Measurements from ENCODE around the gene RAB4B.
A peak's percentile ranks its signal among the peaks of the same experiment; 100 is the strongest.
"Not testable (repeated sequence)": the region's sequence is repeated elsewhere in the genome, so short reads cannot be mapped to it uniquely, and the experiment has no call there.

Gene RAB4B

DNA sequence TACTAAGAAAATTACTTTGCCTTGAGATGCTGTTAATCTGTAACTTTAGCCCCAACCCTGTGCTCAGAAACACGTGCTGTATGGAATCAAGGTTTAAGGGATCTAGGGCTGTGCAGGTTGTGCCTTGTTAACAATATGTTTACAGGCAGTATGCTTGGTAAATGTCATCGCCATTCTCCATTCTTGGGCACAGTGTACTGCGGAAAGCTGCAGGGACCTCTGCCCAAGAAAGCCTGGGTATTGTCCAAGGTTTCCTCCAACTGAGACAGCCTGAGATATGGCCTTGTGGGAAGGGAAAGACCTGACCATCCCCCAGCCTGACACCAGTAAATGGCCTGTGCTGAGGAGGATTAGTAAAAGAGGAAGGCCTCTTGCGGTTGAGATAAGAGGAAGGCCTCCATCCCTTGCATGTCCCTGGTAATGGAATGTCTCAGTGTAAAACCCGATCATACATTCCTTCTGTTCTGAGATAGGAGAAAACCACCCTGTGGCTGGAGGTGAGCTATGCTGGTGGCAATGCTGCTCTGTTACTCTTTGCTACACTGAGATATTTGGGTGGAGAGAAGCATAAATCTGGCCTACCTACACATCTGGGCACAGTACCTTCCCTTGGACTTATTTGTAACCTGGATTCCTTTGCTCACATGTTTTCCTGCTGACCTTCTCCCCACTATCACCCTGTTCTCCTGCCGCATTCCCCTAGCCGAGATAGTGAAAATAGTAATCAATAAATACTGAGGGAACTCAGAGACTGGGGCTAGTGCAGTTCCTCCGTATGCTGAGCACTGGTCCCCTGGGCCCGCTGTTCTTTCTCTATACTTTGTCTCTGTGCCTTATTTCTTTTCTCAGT is 44.9 kb downstream of the RAB4B start:
- peak; percentile 94 for DNase-seq (ENCODE audit: low read depth)

DNA sequence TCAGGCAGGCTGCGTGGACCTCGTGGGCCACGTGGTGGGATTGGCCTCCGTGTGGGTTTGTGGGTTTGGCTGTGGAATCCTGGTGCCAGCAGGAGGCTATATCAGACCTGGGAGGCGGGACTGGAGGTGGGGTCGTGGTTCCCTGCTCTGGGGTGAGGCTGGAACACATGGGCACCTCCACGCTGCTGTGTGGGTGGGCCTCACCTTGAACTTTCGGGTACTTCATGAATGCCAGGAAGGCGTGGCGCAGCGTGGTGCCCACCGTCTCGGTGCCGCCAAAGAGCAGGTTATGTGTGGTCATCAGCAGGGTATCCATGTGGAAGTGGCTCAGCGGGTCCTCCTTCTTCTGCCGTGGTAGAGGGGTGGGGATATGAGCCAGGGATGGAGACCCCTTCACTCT is 46.9 kb downstream of the RAB4B start:
- not testable (repeated sequence) for DNase-seq (ENCODE audit: low read depth)

DNA sequence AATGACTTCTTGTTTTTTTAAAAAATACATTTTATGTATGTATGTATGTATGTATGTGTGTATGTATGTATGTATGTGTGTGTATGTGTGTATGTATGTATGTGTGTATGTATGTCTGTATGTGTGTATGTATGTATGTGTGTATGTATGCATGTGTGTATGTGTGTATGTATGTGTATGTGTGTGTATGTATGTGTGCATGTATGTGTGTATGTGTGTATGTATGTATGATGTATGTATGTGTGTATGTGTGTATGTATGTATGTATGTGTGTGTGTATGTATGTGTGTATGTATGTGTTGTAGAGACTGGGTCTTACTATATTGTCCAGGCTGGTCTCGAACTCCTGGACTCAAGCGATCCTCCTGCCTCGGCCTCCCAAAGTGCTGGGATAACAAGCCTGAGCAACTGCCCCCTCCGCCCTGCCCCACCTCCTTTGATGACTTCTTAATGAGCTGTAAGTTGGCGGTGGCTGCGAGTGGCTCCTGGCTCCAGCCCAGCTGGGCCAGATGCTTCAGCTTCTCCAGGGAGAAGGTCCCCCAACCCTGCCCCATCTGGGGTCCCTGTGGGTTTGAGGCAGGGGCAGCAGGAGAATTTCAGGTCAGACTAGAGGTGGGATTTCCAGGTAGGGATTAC is 47.5 kb downstream of the RAB4B start:
- not testable (repeated sequence) for DNase-seq (ENCODE audit: low read depth)

DNA sequence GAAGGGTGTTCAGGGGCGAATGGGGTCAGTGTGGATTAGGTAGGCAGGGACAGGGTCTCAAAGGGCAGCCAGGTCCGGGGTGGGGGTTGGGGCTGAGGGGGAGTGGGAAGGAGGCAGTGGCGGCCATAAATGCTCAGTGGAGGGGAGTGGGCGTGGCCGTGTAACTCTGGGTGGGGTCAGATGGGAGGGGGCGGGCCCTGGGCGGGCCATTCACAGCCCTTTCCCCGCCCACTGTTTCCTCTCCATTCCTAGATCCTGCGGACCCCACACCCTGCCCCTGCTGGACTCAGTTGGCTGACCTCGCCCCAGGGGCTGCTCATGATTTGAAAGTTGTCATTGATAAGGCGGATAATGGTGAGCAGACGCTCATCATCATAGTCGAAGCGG is 48.3 kb downstream of the RAB4B start:
- not testable (repeated sequence) for DNase-seq (ENCODE audit: low read depth)

DNA sequence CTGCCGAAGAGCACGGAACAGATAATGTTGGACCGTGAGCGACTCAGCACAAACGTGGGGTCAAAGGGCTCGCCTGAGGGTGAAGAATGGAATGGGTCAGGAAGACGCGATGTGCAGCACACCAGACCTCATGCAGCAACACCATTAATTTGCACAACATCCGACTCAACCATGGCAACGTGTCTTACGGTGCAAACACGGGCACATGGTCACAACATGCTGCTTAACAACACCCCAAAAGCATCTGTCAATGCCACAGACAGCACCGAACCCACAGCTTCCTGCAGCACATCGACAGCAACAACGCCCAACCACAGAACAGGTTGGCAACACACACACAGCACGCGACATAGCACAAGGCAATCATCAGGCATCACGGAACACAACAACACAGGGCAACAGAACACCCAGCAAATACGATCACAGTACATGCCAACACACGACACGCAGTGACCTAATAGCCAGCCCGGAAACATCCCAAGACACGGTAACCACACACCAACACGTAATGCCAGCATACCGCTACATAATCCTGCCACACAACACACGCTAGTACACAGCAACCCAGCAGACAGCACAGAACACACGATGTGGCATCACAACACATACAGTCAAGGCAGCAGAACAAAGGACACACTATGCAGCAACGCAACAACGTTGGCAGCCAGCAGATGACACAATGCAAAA is 48.8 kb downstream of the RAB4B start:
- DNase-seq (ENCODE audit: low read depth) = peak; percentile 35

DNA sequence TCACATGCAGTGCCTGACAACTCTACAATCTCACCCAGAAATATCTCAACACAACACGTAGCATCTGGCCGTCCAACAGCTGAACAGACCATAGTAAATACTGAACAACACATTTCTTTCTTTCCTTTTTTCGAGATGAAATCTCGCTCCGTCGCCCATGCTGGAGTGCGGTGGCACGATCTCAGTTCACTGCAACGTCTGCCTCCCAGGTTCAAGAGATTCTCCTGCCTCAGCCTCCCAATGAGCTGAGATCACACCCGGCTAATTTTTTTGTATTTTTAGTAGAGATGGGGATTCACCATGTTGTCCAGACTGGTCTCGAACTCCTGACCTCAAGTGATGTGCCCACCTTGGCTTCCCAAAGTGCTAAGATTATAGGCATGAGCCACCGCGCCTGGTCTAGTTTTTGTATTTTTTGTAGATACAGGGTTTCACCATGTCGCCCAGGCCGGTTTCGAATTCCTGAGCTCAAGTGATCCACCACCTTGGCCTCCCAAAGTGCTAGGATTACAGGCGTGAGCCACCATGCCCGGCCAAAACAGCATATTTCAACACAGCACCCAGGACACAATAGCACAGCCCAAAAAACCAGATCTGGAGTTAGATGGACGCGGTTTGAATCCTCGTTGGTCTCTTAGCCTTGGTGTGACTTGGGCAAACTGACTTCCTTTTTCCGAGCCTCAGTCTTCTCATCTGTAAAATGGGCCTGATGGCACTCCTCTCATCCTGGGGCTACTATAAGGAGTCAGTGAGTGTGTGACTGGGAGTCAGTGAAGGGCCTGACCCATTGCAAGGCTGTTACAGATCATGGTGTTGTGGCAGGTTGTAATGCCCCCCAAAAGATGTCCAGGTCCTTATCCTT is 49.6 kb downstream of the RAB4B start:
- DNase-seq (ENCODE audit: low read depth) = no peak

DNA sequence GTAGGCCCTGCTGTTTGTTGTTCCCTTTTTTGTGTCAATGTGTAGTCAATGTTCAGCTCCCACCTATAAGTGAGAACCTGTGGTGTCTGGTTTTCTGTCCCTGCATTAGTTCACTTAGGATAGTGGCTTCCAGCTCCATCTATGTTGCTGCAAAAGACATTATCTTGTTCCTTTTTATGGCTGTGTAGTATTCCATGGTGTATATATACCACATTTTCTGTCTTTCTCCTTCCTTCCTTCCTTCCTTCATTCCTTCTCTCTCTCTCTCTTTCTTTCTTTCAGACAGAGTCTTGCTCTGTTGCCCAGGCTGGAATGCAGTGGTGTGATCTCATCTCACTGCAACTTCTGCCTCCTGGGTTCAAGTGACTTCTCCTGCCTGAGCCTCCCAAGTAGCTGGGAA is 51.2 kb downstream of the RAB4B start:
- no peak for DNase-seq (ENCODE audit: low read depth)

DNA sequence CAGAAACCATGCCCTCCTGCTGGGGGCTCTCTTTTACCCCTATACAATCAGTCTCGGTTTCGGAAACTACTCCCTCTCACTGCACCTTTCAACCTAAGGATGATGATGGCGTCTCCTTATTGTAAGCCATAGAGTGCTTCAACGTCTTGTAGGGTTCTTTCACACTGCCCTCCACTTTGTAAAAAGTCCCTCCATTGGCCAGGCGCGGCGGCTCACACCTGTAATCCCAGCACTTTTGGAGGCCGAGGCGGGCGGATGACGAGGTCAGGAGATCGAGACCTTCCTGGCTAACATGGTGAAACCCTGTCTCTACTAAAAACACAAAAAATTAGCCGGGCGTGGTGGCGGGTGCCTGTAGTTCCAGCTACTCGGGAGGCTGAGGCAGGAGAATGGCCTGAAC is 52.7 kb downstream of the RAB4B start:
- not testable (repeated sequence) for DNase-seq (ENCODE audit: low read depth)

DNA sequence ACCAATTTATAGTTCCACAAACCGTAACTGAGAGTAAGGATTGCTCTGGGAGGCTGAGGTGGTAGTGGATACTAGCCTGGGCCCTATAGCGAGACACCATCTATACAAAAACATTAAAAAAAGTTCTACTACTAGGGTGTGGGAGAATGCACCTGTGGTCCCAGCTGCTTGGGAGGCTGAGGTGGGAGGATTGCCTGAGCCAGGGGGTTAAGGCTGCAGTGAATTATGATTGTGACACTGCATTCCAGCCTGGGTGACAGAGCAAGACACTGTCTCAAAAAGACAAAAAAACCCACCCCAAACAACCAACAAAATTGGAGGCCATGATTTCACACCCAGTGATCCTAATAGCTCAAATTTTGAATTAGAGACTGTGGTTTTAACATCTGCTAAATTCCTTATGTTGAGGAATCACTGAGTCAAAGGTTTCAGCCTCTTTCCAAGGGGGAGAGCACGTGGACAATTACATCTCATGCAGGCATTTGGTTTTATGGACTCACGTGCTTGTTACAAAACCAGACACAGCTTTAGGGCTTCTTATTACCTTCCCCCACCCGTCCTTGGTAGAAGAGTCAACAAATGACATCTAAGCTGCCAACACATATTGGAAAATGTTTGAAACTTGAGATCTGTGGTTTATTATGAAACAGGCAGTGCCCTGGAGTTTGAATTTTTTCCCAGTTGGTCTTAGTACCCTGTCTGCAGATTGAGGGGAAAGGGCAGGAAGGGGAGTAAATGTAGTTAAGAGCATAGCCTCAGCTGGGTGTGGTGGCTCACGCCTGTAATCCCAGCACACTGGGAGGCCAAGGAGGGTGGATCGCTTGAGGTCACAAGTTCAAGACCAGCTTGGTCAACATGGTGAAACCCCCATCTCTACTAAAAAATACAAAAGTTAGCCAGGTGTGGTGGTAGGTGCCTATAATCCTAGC is 53.7 kb downstream of the RAB4B start:
- DNase-seq (ENCODE audit: low read depth) = peak; percentile 99

DNA sequence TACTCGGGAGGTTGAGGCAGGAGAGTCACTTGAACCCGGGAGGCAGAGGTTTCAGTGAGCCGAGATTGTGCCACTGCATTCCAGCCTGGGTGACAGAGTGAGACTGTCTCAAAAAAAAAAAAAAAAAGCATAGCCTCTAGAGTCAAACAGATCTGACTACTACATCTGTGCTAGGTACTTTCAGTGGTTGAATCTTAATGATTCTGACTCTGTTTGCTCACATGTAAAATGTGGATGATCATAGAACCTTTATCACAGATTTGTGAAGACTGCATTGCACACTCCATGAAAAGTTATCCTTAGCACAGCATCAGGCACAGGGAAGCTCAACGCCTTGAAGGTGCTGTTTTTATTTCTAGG is 54.4 kb downstream of the RAB4B start:
- not testable (repeated sequence) for DNase-seq (ENCODE audit: low read depth)

DNA sequence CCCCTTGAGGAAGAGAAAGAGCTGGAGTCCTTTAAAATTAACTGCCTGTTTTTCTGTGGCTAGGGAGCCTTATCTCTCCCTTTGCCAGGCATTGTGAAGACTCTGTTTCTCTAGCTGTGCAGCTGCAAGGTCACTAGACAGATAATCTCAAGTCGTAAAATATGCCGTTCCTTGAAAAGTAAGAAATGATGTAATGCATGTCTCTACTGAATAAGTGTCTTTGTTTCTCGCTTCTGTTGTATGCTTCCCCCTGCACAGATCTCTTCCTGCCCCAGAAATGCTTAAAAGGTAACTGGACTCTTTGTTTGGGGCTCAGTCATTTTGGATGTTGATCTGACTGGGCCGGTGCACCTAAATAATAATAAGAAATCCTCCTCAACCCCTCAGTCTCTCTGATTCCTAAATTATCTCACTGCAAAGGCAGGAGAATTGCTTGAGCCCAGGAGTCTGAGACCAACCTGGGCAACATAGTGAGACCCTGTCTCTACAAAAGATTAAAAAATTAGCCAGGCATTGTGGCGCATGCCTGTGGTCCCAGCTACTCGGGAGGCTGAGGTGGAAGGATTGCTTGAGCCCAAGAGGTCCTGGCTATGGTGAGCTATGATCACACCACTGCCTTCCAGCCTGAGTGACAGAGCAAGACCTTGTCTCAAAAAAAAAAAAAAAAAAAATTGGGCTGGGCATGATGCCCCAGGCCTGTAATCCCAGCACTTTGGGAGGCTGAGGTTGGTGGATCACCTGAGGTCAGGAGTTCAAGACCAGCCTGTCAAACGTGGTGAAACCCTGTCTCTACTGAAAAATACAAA is 55.9 kb downstream of the RAB4B start:
- DNase-seq (ENCODE audit: low read depth) = peak; percentile 47

DNA sequence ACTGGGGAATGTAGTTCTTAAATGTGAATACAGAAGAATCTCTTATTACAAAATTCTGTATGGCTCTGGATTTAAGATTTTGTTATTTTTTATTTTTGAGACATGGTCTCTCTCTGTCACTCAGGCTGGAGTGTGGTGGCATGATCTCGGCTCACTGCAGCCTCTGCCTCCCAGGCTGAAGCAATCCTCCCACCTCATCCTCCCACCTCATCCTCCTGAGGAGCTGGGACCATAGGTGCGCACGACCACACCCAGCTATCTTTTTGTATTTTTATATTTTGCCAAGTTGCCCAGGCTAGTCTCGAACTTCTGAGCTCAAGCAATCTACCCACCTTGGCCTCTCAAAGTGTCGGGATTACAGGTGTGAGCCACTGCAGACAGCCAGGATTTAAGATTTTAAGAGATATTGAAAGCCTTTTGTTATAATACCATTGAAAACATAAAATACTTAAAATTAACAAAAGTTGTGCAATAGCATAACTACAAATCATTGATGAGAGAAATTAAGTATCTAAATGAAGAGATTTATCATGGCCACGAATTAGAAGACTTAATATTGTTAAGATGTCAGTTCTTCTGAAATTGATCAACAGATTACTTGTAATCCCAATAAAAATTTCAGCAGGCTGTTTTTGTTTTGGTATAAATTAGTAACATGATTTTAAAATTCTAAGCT is 58.8 kb downstream of the RAB4B start:
- no peak for DNase-seq (ENCODE audit: low read depth)

DNA sequence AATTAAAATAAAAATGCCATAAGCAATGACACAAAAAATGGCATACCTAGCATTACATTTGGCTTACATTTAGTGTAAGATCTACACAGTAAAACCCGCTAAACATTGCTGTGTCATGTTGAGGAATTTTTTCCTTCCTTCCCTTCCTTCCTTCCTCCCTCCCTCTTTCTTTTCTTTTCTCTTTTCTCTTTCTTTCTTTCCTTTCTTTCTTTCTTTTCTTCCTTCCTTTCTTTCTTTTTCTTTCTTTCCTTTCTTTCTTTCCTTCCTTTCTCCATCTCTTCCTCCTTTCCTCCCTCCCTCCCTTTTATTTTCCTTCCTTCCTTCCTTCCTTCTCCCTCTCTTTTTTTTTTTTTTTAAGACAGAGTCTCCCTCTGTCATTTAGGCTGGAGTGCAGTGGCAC is 60.4 kb downstream of the RAB4B start:
- not testable (repeated sequence) for DNase-seq (ENCODE audit: low read depth)

DNA sequence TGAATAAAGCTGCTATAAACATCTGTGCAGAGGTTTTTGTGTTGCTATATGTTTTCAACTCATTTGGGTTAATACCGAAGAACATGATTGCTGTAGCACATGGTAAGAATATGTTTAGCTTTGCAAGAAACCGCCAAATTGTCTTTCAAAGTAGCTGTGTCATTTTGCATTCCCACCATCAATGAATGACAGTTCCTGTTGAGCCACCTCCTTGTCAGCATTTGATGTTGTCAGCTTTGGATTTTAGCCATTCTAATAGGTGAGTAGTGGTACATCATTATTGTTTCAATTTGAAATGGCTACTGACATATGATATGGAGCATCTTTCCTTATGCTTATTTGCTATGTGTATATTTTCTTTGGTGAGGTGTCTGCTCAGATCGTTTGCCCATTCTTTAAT is 64.0 kb downstream of the RAB4B start:
- not testable (repeated sequence) for DNase-seq (ENCODE audit: low read depth)

DNA sequence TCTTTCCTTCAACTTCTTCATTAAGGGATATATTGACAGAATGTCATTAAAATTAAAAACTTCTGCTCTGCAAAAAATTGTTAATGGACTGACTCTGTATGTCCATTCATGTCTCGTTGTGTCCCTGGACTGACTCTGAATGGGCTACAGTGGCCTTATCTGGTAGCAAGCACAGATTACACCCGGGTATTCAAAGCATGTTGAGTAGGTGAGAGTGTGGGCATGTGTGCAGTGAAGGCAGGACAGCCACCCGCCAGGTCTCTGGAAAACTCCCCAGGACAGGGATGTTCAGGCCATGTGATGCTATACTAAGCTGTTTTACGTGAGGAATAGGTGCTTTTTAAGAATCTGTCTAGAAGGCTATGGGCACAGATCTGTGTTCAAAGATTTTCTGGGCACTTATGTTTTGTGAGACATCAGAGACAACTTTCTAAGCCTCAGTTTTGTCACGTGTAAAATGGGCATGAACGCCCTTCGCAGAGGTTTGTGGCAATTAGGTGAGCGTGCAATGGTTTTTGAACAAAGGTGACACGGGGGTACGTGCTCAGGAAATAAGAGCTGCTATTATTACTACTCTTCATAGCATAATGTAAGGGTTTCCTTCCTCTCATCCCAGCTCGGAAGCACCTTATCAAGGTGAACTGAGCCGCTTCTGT is 65.1 kb downstream of the RAB4B start:
- not testable (repeated sequence) for DNase-seq (ENCODE audit: low read depth)

DNA sequence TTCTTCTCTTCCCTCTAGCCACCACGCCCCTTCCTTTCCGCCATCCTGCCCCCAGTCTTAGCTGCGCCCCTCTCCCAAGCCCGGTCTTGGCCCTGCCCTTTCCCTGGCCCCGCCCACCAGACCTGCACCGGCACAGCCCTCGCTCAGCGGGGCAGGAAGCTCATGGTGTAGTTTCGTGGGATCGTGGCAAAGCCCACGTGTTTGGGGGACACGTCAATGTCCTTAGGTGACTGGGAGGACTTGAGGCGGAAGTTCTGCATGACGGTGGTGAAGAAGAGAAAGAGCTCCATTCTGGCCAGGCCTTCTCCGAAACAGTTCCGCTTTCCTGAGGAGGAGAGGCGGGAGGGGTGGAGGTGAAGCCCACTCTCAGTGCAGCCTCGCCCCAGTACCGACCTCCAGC is 65.6 kb downstream of the RAB4B start:
- not testable (repeated sequence) for DNase-seq (ENCODE audit: low read depth)
